ENCODE measurements around the gene ANAPC4.

DNA sequence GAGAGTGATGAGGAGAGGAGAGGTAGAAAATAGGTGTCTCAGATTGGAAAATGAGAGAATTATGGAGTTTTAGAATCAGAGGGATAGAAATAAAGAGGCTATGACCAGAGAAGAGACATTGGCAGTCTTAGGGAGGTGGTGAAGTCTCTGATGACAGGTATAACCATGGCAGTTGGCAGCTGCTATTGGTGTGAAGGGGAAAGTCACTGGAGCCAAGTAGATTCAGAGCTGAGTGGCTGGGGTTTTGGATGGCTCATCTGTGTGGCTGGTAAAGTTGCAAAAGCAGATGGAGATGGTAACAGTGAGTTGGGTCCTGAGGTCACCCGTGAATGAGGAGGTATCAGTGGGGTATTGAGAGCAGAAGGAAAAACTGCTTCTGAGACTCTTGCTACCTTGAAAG is 46.5 kb downstream of the ANAPC4 start:
- TF ChIP-seq, protein P1, sequence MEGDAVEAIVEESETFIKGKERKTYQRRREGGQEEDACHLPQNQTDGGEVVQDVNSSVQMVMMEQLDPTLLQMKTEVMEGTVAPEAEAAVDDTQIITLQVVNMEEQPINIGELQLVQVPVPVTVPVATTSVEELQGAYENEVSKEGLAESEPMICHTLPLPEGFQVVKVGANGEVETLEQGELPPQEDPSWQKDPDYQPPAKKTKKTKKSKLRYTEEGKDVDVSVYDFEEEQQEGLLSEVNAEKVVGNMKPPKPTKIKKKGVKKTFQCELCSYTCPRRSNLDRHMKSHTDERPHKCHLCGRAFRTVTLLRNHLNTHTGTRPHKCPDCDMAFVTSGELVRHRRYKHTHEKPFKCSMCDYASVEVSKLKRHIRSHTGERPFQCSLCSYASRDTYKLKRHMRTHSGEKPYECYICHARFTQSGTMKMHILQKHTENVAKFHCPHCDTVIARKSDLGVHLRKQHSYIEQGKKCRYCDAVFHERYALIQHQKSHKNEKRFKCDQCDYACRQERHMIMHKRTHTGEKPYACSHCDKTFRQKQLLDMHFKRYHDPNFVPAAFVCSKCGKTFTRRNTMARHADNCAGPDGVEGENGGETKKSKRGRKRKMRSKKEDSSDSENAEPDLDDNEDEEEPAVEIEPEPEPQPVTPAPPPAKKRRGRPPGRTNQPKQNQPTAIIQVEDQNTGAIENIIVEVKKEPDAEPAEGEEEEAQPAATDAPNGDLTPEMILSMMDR (IDR thresholded peaks at IDR 0.05 in 8 of 11, conservative IDR thresholded peaks at IDR 0.05 in 3 of 11): no peak
- TF ChIP-seq POLR2AphosphoS5 (IDR thresholded peaks at IDR 0.05) (no peak), POLR2A (IDR thresholded peaks at IDR 0.05) (no peak)

Measured in spleen (tissue), 7 donors.